Measurements from ENCODE around the gene TGM2.

DNA sequence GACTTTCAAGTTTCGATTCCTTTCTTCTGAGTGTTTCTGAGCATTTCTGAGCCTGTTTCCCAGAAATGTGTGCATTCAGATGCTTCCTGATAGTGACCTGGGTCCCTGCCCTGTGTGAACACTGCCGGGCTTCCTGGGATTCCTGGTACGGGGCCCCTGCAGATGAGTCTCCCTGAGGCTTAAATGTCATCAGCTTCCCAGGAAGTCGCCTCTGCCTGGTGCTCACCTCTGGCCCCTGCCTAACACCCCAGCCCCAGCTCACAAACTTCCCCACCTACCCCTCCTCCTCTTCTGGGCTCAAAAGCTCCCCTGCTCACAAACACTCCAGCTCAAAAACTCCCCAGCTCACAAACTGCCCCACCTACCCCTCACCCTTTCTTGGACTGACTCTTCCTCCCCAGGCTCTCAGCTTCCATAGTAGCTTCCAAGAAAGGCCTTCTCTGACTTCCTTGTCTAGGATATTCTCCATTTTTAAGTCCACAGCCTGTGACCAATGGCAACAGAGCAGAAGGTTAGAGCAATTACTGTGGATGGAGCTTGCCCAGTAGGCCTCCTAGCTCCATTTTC lies 42.0 kb downstream of the TGM2 start:
- TF ChIP-seq, protein P1, sequence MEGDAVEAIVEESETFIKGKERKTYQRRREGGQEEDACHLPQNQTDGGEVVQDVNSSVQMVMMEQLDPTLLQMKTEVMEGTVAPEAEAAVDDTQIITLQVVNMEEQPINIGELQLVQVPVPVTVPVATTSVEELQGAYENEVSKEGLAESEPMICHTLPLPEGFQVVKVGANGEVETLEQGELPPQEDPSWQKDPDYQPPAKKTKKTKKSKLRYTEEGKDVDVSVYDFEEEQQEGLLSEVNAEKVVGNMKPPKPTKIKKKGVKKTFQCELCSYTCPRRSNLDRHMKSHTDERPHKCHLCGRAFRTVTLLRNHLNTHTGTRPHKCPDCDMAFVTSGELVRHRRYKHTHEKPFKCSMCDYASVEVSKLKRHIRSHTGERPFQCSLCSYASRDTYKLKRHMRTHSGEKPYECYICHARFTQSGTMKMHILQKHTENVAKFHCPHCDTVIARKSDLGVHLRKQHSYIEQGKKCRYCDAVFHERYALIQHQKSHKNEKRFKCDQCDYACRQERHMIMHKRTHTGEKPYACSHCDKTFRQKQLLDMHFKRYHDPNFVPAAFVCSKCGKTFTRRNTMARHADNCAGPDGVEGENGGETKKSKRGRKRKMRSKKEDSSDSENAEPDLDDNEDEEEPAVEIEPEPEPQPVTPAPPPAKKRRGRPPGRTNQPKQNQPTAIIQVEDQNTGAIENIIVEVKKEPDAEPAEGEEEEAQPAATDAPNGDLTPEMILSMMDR (optimal IDR thresholded peaks at IDR 0.05 in 1 of 3, IDR thresholded peaks at IDR 0.05 in 1 of 3, conservative IDR thresholded peaks at IDR 0.05 in 1 of 3; ENCODE audit: extremely low read depth in 1 of 3, insufficient read depth in 2 of 3, low read length in 3 of 3): no peak
- TF ChIP-seq EZH2 (IDR thresholded peaks at IDR 0.05; ENCODE audit: low read length): no peak
